GM21447 (cell line): ENCODE data around the gene EMD.

ENCODE experiments used
- ATAC-seq: cut with Tn5 transposase; IDR thresholded peaks from one replicate; pipeline ENCODE4 v1.9.1; 2021; ENCODE audit not compliant: unreplicated experiment

EMD gene

DNA sequence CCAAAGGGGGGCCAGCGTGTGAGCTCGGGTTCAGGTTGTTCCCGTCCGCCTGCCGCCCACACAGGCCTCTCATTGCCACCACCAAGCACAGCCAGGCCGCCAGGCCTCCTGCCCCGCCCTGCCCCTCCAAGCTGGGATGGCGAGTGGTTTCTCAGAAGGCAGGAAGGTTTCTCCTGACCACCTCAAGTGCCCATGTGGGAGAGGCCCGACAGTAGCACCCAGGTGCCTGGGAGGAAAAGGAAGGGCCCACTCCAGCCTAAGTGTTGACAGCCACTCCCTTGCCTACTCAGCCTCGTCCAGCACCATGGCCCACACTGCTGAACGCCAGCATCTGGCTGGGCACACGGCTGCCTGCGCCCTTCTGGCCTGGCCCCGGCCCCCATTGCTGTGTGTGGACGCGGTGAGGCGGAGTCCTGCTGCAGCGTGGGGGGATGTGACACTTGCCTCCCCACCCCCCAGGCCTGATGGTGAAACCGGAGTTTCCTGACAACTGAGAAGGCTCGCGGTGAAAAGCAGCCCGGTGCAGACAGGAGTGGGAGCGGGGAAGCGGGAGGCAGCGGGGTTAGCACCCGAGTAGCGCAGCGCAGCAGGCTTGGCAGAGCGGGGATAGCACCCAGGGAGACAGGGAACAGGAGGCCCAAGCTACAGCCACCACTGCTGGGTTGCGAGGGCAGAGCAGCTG, 23.9 kb upstream of the EMD start:
- ATAC-seq = no peak

DNA sequence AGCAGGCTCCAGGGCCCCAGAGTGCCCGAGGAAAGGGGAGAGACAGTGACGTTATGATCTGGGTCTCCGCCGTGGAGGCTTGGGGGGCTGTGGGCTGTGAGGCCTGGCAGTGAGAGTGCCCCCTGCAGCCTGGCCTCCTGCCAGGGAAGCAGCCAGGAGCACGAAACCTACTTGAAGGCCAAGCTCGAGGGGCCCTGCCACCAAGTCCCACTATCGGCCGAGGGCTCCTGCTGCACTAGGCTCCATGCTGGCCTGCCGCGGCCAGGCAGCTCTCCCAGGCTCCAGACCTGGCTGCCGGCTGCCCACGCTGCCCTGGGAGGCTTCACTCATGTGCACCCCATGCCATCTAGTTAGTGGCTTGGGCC, 23.3 kb upstream of the EMD start:
- no peak for ATAC-seq

DNA sequence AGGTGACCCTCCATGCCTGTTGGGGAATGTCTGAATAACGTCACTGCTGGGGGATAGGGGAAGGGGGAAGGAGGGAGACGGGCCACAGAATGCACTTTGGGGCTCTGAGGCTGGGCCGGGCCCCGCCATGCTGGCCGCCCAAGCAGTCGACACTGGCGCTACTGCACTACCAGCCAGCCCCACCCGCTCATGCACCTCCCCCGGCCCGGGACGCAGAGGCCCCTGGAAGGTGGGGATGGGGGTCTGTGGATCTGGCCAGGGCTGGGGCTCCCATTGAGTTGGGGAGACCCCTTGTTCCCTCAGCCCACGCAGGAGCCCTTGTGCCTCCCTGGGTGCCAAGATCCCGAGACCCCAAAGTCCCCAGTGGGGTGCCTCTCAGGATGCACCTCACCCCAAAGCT, 22.5 kb upstream of the EMD start:
- ATAC-seq = no peak

DNA sequence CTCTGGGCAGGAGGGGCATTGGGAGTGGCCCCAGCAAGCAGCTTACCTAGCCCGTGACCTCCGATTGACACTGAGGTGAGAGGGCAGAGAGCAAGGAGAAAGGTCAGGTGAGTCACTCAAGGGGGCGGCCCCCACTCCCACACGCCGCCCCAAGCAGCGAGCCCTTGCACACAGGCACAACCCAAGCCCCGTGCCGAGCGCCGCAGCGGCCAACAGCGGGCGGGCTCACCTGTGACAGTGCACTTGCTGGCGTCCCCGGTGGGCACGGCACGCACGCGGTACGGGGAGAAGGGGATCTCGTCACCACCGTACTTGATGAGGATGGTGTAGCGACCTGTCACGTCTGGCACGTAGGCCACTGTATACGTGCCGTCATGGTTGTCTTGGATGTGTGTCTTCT, 21.9 kb upstream of the EMD start:
- no peak for ATAC-seq

DNA sequence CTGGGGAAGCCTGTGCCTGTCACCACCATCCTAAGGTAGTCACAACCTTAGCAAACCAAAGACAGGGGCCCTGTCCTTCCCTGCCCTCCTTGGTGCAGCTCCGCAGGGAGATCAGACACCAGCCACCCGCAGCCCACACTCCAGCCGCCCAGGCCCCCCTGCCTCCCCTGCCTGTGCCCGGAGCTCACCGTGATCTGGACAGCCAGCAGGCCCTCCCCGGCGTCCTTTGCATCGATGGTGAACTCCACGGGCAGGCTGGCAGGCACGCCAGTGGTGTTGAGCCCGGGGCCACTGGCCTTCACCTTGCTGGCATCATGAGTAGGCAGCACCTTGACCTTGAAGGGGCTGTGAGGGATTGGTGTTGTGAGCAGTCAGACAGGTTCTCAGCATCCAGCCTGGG, 21.1 kb upstream of the EMD start:
- no peak for ATAC-seq

DNA sequence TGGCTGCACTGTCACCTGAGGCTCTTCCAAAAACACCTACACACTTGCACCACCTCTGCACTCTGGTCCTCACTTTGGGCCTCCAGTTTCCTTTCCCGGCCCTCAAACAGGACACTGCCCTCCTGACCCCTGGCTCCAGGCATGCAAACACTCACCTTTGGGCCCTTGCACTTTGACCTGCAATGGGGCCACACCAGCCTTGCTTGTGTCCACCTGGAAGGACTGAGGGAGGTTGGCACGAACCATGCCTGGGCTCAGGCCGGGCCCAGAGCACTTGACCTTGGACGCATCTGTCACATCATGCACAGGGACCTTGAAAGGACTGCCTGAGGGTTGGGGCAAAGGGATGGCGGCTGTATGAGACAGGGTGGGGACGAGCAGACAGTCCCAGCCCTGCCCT, 20.3 kb upstream of the EMD start:
- ATAC-seq = no peak

DNA sequence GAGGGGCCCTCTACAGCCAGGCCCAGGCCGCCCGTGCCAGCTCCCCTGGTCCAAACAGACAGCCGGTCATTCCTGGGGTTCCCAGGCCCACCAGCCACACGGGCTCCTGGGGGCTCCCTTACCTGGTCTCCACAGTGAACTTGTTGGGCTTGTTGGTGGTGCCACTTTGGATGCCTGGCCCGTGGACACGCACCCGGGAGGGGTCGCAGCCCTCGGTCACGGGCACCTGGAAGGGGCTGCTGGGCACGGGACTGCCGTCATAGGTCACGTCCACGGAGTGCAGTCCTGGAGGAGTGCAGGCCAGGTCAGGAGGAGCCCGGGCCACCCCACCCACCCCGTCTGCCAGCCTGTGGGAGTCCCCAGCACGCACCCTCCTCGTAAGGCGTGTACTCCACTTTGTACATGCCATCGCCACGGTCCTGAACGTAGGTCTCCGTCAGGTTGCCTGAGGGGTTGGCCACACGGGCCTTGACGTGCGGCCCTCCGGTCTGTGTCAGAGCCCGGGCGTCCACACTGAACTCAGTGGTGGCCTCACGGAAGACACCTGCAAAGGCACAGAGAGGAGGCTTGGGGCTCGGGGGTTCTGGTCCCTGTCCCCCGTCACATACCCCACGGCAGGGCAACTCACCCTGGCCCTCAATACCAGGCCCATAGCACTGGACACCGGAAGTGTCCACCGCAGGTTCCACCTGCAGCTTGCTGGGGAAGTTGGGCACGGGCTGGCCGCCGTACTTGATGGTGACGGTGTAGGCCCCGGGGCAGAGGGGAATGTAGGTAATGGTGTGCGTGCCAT, 19.5 kb upstream of the EMD start:
- ATAC-seq = no peak

DNA sequence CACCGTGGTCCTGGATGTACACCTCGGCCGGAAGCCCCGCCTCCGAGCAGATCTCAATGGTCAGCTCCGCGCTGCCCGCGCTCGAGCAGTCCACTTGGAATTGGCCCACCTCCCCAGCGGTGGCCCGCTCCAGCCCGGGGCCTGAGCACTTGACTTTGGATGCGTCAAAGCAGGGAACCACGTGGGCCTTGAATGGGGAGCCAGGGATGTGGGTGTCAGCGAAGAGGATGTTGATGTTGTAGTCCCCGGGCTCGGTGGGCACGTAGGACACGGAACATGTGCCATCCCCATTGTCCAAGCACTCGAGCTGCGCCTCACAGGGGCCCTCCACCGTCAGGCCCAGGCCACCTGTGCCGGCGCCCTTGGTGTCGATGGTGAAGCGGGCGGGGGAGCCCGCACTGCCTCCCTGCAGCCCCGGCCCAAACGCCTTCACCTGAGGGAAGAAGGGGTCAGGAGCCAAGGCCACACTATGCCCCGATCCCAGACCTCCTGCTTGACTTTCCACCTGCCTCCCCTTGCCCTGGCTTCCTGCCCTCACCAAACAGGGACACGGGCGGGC, 18.9 kb upstream of the EMD start:
- ATAC-seq = no peak

DNA sequence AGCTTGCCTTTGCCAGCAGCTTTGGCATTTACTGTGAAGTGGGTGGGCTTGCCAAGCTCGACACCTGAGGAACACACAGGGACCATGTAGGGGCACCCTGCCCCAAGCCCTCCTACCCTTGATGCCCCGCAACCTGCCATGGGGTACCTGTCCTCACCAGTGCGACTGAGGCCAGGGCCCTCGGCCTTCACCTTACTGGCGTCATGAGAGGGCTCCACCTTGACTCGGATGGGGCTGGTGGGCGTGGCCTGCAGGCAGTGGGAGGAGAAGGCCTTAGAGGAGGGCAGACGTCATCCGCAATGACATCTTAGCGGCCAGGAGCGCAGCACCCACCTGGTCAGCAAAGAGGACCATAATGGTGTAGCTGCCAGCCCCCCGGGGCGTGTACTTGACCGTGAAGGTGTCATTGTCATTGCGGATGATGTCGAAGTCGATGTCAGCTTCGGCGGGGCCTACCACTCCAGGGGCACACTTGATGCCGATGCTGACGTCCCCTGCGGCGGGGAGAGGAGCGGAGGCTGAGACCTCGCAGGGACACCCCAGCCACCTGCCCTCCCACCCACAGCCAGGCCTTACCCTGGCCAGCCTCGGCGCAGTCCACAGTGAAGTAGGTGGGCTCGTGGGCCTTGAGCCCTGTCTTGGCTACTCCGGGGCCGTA, 16.9 kb upstream of the EMD start:
- ATAC-seq = no peak

DNA sequence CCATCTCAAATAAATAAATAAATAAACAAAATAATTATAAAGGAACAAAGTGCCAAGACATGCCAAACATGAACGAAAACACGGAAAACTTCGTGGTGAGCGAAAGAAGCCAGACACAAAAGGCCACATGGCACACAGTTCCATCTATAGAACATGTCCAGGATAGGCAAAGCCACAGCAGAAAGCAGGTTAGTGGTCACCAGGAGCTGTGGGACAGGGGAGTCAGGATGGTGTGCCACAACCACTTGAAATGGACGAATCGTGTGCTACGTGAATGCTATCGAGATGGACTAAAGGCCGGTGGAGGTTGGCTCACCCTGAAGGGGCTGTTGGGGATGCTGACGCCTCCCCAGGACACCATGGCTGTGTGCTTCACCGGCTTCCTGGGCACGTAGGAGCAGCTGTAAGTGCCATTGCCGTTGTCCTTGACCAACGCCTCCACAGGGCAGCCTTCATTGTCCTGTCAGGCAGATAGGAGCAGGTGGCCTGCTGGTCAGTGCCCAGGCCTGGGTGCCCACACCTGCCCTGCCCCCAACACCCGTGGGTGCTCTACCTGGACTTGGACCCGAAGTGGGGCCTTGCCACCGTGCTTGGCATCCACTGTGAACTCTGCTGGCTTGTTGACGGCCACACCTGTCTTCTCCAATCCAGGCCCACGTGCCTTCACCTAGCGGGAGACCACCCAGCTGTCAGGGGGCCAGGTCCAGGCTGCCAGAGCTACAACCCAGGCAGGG, 15.2 kb upstream of the EMD start:
- no peak for ATAC-seq

DNA sequence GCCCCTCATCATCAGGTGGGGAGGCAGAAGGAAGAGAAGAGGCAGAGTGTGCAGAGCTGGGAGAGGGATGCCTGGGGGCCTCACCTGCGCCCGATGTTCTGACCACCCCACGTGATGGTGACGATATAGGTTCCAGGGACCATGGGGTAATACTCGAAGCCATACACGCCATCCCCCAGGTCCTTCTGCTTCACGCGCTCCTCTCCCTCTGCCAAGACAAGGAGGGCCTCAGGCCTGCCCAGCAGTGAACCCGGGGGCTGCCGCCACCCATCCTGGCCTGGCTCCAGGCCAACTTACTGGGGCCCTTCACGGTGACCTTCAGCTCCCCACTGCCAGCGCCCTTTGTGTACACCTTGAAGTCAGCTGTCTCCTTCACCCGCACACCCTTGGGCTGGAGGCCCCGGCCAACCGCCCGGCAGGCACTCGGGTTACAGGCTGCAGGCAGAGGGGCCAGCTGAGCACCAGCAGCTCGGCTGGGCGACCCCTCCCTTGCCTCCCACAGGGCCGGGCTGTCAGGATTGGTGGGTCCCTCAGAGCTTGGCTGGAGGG, 14.0 kb upstream of the EMD start:
- no peak for ATAC-seq

DNA sequence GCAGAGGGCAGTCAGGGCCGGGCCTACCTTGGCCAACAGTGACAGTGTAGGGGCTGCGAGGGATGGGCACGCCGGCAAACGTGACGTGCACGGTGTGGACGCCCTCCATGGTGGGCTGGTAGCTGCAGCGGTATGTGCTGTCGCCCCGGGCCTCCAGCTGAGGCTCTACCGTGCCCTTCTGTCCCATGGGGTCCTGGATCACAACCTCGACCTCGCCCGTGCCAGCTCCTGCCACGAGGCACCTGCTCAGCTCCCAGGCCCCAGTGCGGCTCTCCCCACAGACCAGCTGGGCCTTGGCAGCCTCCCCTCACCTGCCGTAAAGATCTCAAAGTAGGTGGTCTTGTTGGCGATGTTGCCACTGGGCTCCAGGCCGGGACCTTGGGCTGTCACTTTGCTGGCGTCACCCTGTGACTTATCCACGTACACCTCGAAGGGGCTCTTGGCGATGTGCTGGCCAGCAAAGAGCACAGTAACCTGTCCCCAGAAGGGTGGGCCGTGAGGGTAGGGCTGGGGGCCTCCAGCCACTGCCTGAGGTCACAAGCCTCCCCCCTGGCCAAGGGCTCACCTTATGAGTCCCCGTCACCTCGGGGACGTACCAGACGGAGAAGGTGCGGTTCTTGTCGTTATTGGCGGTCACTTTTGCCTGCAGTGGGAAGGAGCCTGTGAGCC, 13.0 kb upstream of the EMD start:
- no peak for ATAC-seq

DNA sequence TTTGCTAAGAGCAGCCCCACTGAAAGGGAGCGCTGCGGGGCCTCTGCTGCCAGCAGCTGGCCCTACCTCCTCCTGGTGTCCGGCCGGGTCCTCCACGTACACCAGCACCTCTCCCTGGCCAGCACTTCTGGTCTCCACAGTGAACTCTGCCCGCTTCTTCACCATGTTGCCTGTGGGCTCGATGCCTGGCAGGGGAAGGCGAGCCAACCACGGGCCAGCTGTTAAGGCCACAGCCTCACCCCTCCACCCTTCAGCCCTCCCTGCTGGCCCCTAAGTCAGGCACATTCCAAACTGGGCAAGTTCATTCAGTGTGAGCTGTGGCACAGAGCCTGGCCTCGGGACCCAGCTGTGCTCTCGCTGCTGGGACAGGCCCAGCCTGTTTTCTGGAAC, 12.4 kb upstream of the EMD start:
- ATAC-seq = no peak

DNA sequence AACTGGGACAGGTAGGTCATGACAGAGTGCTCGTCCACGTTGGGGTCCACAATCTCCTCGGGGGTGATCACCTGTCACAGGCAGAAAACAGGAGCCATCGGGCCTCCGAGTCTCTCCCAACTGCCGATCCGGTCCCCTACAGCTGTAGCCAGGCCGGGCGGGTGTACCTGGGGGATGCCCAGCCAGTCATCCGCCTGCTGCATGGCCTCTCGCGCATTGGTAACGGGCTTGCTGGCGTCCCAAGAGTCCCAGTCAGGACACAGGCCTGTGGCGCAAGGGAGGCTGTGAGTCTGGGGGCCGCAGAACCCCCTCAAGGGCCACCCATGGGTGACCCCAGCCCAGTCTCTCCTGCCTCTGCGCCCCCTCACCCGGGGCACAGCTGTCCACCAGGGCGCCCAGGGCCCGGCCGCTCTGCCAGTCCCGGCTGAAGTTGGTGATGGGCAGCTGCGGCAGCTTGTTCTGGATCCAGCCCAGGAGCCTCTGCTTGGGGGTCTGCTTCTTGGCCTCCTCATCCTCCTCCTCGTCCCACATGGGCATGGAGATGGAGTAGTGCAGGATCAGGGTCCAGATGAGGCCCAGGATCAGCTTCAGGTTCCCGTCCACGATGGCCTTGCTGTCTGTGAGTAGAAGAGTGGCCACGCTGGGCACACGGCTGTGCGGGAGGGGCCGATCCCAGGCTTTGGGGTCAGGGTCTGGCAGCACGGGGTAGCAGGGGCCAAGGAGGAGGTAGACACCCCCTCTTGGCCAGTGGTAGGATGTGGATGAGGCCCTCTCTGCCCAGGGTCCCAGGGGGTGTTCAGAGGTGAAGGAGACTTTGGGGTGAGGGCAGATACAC, 11.4 kb upstream of the EMD start:
- ATAC-seq = no peak

DNA sequence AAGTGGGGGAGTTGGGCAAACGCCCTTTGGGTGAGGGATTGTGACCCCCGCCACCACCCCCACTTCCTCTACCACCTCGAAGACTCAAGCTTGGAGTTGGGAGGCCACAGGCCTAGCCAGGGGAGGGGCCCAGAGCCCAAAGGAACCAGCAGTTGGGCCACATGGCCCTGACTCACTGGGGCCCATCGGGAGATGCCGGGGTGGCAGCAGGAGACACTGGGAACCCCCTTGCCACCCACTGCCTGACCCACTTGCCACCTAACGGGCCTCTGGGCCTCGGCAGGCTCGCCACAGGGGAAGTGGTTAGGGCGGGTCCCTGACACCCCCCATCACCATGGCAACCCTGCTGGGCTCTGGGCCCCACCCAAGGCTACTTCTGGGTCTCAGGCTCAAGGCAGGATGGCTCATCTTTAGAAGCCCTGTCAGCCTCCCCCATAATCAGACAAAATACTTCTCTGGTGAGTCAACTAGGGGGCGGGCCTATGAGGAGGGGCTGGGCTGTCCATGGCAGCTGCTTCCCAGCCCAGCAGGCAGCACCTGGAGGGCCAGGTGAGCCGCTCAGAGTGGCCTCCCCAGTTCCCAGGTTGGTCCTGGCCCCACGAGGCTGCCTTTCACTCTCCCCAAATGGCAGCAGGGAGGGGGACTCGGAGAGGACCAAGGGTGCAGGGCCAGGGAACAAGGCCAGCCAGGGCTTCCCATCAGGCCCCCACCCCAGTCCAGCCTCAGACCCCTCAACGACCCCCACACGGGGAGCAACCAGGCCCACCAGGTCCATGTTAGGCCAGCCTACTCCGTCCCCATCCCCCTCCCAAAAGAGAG, 10.3 kb upstream of the EMD start:
- peak; percentile 28 for ATAC-seq

DNA sequence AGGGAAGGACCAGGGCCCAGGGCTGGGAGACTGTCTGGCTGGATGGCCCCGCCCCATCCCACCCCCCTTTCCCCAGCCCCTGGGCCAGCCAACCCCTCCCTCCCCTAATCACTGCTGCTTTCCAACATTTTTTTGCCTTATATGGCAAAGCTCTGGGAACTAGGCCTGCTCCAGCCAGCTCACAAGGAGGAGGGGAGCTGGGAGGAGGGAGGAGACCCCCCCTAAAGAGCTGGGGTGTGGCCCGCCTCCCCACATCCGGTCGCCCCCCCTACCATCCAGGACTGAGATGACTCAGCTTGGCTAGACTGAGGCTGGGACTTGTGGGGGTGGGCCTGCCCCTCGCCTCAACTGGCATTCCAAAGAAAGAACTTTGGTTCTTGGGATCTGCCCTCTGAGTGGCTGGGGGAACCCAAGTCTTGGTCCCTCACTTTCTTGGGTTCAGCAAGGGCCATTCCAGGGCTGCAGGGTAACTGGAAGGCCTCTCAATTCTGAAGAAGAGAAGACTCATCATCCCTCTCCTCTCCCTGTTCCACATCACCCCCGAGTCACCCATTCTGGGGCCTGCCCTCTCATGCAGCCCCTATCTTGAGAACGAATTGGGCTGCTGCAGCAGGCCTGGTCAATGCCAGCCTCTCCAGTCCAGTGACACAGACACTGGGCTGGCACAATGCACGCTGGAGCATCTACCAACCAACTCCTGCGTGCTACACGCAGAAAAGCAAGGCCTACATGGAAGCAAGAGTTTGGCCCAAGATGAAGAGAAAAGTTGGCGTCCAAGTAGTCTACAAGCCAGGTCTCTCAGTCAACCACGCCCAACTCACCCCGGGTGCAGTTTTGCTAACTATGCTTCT, 9.4 kb upstream of the EMD start:
- ATAC-seq = no peak

DNA sequence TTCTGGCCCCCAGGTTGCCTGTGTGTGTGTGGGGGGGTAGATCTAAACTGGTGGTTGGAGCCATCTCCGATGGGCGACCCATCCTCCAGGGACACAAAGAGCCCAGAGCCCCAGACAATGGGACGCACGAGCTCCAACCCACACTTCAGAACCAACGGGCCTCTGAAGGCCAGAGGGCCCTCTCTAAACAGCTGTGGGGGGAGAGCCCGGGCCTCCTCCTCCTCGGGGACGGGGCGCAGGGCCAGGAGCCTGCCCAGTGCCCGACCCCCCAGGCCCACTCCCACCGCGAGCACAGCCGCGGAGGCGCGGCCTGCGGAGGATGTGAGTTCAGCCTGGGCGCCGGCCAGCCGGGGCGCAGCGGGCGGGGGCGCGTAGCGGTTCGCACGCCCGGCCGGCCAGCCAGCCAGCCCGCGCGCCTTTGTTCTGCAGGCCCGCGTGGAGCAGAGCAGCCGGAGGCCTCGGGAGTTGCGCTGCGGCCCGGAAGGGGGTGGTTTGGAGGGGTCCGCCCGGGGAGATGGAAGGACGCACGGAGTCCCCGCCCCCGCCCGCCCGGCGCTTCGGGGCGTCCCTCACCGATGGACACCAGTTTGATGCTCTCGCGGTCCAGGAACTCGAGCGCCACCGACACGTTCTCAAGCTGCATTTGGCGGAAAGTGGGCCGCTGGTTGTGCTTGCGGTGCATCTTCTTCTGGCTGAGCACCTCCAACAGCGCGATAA, 8.6 kb upstream of the EMD start:
- no peak for ATAC-seq
